Subcutaneous adipose tissue (tissue), 4 donors: ENCODE results near the gene RTBDN. TPM values are rescaled to one million over a fixed set of nuclear protein-coding genes. Genes with fewer than 3 reads are reported as not detected.

Experiments
- total RNA-seq, 4 donors: library from RNA; depleted of rRNA; stranded (reverse); fragments of >200 nt; gene quantifications; one replicate each; pipeline ENCODE4 v1.1.0, GENCODE V29; 2016
- TF ChIP-seq, protein P1 (sequence below): fragments of 450-650 bp; IDR thresholded peaks from one replicate; pipeline ENCODE4 v1.5.1; 2016; ENCODE audit warnings: low read depth, mild to moderate bottlenecking, control low read depth, antibody characterized with exemption, moderate library complexity

The RTBDN gene
- total RNA-seq, 4 donors from 2014 or later: not detected

DNA sequence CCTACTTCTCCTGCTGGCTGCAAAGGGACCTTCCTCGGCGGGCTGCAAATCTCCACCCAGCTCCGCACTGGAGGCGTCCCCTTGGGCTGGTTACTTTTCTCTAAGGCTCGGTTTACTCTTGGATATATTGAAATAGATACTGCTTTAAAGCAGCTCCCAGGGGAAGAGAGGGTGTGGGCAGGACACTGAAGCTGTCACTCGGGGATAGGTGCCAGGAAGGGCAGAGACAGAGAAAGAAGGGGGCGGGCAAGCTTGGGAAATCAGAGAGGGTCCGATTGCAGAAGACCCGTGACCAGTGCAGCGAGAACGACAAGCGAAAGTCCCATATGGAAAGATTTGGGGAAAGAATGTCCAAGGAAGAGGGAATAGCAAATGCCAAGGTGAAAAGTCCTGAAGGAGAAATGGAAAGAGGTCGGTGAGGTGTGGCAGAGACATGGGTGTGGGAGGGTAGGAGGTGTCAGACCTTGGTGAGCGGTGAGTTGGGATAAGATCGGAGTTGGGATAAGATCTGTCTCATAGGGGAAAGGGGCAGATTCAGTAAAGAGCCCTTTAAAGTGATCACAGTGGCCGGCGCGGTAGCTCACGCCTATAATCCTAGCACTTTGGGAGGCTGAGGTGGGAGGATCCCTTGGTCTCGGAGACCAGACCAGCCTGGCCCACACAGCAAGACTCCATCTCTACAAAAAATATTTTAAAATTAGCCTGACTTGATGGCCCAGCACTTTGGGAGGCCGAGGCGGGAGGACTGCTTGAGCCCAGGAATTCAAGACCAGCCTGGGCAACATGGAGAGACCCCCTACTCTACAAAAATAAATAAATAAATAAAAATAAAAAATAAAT is 31.9 kb downstream of the RTBDN start:
- TF ChIP-seq, protein P1, sequence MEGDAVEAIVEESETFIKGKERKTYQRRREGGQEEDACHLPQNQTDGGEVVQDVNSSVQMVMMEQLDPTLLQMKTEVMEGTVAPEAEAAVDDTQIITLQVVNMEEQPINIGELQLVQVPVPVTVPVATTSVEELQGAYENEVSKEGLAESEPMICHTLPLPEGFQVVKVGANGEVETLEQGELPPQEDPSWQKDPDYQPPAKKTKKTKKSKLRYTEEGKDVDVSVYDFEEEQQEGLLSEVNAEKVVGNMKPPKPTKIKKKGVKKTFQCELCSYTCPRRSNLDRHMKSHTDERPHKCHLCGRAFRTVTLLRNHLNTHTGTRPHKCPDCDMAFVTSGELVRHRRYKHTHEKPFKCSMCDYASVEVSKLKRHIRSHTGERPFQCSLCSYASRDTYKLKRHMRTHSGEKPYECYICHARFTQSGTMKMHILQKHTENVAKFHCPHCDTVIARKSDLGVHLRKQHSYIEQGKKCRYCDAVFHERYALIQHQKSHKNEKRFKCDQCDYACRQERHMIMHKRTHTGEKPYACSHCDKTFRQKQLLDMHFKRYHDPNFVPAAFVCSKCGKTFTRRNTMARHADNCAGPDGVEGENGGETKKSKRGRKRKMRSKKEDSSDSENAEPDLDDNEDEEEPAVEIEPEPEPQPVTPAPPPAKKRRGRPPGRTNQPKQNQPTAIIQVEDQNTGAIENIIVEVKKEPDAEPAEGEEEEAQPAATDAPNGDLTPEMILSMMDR: no peak

DNA sequence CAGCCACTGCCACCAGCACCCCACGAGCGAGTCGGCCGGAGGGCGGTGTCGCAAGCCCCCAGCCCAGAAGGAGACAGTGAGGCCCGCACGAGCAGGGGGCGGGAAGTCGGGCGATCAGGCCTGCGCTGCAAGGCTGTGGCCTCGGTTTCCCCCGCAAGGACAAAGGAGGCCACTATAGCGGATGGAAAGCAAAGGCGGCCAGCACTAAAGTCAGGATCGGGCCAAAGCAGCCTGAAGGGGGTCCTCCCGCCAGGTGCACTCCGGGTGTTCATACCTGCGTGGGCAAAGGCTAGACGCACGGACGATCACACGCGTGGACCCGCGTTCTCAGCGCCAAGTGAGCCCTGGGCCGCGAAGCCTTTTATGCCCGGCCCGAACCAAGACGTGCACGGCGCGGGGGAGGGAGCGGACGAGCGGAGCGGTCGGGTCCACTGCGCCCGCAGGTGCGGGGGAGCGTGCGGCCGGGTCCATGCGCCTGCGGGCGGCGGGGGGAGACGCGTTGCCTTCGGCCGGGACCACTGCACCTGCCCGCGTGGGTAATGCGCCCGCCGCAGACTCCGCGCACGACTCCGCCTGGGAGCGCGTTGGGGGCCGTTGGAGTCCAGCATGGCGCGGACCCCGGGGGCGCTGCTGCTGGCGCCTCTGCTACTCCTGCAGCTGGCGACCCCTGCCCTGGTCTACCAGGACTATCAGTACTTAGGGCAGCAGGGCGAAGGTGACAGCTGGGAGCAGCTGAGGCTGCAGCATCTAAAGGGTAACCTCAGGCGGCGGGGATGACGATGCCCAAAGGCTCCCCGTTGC is 32.7 kb downstream of the RTBDN start, which contains the start of the genes PRDX2 and THSD8:
Gene PRDX2 (minus strand): TSS at position 335 of the 801 bp plus-strand sequence. CDS start 539 bp downstream, outside the sequence.
Gene THSD8 (plus strand): TSS at position 604 of the 801 bp plus-strand sequence. CDS start 3 bp downstream, at position 607.
- TF ChIP-seq, protein P1: no peak

GRCh38 chr19:12800923-12801465 is 33.4 kb downstream of the RTBDN start:
- TF ChIP-seq, protein P1: no peak

DNA sequence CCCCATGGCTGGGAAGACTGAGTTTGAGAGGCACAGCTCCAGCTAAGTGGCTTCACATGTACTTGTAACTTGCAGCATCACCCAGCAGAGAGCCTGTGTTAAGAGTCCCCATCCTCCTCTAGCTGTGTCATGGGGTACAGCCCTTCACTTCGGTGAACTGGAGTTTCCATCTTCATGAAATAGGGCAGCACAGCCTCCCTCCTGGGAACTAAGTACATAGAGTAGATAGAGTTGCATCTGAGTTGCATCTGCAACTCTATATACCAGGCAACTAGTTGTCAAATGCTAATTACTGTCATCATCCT is 34.0 kb downstream of the RTBDN start:
- TF ChIP-seq, protein P1: no peak

- TF ChIP-seq, protein P1: no peak
These were observed 34.5 kb downstream of the RTBDN start for GRCh38 chr19:12799742-12800465.

GRCh38 chr19:12797141-12797587 is 37.2 kb downstream of the RTBDN start:
- TF ChIP-seq, protein P1: no peak
